Peyer's patch (tissue), 4 donors: Measurements from ENCODE around the gene RBL2.

Experiments
- POLR2A ChIP-seq, 2 donors: fragments of 450-650 bp; IDR thresholded peaks; one replicate each; pipeline ENCODE4 v1.5.1; 2017; ENCODE audit warnings: antibody characterized with exemption in 2 of 2, mild to moderate bottlenecking in 2 of 2, moderate library complexity in 2 of 2
- TF ChIP-seq, protein P1 (sequence below), 6 experiments: fragments of 450-650 bp in 4 of 6; fragments of 200-600 bp in 2 of 6; sonication (generic) in 1 of 6; IDR thresholded peaks; one replicate each; pipeline ENCODE4 v1.5.1; 2017 to 2019; ENCODE audit warnings: antibody characterized with exemption in 6 of 6, mild to moderate bottlenecking in 3 of 6, moderate library complexity in 1 of 6

DNA sequence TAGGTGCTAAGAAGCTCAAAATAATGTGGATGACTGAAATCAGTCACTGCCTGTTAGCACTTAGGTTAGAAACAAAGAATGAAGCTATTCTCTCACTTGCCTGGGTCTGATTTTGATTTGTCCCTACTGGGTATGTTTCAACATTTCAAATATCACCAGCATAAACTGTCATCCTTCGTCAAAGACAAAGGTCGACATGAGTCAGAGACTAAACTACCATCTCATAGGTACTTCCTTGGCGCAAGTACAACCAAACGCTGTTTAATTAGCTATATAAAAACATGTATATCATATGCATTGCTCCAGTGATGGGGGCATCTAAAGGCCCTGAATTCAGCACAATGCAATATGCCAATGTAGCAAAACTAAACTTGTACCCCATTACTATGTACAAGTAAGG is 64.7 kb downstream of the RBL2 start:
- TF ChIP-seq, protein P1, sequence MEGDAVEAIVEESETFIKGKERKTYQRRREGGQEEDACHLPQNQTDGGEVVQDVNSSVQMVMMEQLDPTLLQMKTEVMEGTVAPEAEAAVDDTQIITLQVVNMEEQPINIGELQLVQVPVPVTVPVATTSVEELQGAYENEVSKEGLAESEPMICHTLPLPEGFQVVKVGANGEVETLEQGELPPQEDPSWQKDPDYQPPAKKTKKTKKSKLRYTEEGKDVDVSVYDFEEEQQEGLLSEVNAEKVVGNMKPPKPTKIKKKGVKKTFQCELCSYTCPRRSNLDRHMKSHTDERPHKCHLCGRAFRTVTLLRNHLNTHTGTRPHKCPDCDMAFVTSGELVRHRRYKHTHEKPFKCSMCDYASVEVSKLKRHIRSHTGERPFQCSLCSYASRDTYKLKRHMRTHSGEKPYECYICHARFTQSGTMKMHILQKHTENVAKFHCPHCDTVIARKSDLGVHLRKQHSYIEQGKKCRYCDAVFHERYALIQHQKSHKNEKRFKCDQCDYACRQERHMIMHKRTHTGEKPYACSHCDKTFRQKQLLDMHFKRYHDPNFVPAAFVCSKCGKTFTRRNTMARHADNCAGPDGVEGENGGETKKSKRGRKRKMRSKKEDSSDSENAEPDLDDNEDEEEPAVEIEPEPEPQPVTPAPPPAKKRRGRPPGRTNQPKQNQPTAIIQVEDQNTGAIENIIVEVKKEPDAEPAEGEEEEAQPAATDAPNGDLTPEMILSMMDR (IDR thresholded peaks at IDR 0.05) = no peak
- no peak for TF ChIP-seq POLR2A (IDR thresholded peaks at IDR 0.05)
